Gastrocnemius medialis (tissue), 4 donors: ENCODE data around the gene SLC9A1.

Source experiments
- CTCF ChIP-seq, 5 experiments: fragments of 450-650 bp in 3 of 5; fragments of 200-600 bp in 2 of 5; sonication (generic) in 2 of 5; IDR thresholded peaks in 4 of 5; conservative IDR thresholded peaks in 1 of 5; 1 replicate in 4 of 5; 2 replicates in 1 of 5; pipeline ENCODE4 v1.5.1; 2016 to 2019; ENCODE audit warnings: antibody characterized with exemption in 5 of 5, mild to moderate bottlenecking in 3 of 5, moderate library complexity in 3 of 5
- POLR2A ChIP-seq, 2 donors: fragments of 450-650 bp; IDR thresholded peaks; one replicate each; pipeline ENCODE4 v1.6.1; 2017; ENCODE audit warnings: antibody characterized with exemption in 2 of 2, mild to moderate bottlenecking in 2 of 2, moderate library complexity in 2 of 2

DNA sequence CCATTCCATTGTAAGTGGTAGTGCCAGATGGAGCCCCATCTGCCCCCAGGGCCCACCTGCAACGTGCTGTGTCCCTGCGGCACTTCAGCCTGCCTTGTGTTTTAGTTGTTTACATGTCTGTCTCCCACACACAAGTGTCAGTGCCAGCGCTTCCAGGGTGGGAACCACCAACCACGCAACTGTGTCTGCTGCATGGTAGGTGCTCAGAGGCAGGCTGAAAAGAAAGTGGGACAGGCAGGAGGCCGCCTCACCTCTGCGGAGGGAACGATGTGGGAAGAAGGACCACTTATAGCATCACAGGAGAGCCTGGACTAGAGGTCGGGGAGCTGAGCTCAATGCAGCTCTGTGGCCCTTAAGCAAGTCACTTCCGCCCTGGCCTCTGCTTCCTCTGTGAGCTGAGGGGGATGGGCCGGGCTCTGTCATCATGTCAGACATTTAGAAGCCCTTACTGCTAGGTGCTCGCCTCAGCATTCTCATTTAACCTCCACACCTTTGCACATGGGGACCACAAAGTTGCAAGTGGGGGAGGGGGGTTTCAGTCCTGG is 17.9 kb downstream of the SLC9A1 start:
- TF ChIP-seq CTCF (IDR thresholded peaks at IDR 0.05 in 4 of 5, conservative IDR thresholded peaks at IDR 0.05 in 1 of 5) (no peak), POLR2A (IDR thresholded peaks at IDR 0.05) (no peak)
